ENCODE measurements around the gene MRPL52. TPM values are rescaled to one million over a fixed set of nuclear protein-coding genes. Genes with fewer than 3 reads are reported as not detected.
A peak's percentile ranks its signal among the peaks of the same experiment; 100 is the strongest.
"Not testable (repeated sequence)": the region's sequence is repeated elsewhere in the genome, so short reads cannot be mapped to it uniquely, and the experiment has no call there.

Gene MRPL52
- total RNA-seq, 1 donor = 82.5 TPM

DNA sequence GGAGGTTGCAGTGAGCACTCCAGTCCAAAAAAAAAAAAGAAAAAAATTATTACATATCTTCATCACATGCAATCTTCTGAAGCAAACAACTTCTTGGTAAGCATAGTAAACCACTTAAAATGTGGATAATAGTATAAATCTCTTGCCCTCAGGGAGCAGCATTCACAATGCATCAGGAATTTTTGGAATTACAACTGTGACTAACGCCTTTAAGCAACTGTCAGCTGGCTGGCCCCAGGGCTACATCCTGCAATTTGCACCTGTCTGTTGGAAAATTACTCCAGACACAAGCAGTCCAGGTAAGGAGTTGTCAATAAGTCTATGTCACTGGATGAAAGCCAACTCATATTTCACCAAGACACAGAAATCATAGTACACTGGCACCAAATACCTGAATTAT is 9.0 kb upstream of the MRPL52 start:
- DNase-seq (ENCODE audit: low read depth) = peak; percentile 24
- H3K4me3 ChIP-seq (ENCODE audit: low read depth, low read length) = no peak overlapping the region
- TF ChIP-seq, protein P1, sequence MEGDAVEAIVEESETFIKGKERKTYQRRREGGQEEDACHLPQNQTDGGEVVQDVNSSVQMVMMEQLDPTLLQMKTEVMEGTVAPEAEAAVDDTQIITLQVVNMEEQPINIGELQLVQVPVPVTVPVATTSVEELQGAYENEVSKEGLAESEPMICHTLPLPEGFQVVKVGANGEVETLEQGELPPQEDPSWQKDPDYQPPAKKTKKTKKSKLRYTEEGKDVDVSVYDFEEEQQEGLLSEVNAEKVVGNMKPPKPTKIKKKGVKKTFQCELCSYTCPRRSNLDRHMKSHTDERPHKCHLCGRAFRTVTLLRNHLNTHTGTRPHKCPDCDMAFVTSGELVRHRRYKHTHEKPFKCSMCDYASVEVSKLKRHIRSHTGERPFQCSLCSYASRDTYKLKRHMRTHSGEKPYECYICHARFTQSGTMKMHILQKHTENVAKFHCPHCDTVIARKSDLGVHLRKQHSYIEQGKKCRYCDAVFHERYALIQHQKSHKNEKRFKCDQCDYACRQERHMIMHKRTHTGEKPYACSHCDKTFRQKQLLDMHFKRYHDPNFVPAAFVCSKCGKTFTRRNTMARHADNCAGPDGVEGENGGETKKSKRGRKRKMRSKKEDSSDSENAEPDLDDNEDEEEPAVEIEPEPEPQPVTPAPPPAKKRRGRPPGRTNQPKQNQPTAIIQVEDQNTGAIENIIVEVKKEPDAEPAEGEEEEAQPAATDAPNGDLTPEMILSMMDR (IDR thresholded peaks at IDR 0.05; ENCODE audit: insufficient read depth, low read depth, low read length) = no peak

- DNase-seq (ENCODE audit: low read depth) = peak; percentile 54
These were observed 8.3 kb upstream of the MRPL52 start for GRCh38 chr14:22821193-22822015.

GRCh38 chr14:22822016-22822570 is 7.6 kb upstream of the MRPL52 start:
- TF ChIP-seq, protein P1 (IDR thresholded peaks at IDR 0.05; ENCODE audit: insufficient read depth, low read depth, low read length) = no peak
- no peak for DNase-seq (ENCODE audit: low read depth)
- H3K4me3 ChIP-seq (ENCODE audit: low read depth, low read length) = peak overlapping the region; percentile 25

More at GRCh38 chr14:22821193-22822015, 8.3 kb upstream of the MRPL52 start:
- TF ChIP-seq, protein P1 (IDR thresholded peaks at IDR 0.05; ENCODE audit: insufficient read depth, low read depth, low read length) = no peak
- no peak overlapping the region for H3K4me3 ChIP-seq (ENCODE audit: low read depth, low read length)

DNA sequence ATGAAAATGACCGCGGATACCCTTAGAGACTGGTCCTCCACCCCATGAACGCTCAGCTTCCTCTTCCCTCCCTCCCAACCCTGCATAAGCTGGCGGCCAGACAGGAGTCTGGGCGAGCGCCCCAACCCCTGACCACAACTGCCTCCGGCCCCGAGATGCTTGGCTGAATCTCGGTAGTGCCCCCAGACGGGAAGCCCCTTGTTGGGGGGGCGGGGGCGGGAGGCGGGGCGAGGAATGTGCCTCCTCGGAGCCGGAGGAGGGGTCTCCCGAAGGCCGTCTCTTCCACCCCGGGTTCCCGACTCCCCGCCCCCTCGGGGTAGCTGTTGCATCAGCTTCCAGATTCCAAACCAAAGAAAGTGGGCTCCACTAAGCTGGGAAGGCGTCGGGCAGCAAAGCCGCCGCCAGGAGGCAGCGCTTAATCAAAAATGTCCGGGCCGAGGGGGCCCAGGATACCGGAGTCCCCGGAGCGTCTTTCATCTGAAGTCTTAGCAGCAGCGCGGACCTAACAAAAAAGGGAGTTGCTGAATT is 7.1 kb upstream of the MRPL52 start:
- TF ChIP-seq, protein P1 (IDR thresholded peaks at IDR 0.05; ENCODE audit: insufficient read depth, low read depth, low read length) = peak; percentile 85
- peak overlapping the region; percentile 40 for H3K4me3 ChIP-seq (ENCODE audit: low read depth, low read length)
- peak; percentile 91 for DNase-seq (ENCODE audit: low read depth)

DNA sequence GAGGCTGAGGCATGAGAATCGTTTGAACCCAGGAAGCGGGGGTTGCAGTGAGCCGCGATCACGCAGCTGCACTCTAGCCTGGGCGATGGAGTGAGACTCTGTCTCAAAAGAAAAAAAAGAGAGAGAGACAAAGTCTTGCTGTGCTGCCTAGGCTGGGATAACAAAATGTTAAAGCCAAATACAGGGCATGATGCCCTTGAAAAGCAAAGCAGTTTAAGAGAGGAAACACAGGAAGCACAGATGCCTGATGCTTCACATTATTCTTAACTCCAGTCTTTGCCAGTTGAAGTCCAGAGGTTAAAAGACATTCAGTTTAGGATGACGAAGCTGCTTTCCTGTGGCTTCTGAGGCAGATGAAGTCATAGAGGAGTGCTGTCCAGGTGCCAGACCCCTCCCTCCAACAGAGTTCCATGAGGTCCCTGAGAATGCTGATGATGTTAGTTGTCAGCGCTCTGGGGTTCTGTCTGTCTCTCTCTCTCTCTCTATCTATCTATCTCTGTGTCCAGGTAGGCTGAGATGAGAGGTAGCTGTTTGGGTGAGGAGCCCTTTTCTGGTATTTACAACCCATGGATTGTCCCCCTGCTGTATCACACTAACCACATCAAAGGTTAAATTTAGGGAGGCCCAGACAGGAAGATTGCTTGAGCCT is 4.9 kb upstream of the MRPL52 start:
- TF ChIP-seq, protein P1 (IDR thresholded peaks at IDR 0.05; ENCODE audit: insufficient read depth, low read depth, low read length) = no peak
- H3K4me3 ChIP-seq (ENCODE audit: low read depth, low read length) = no peak overlapping the region
- DNase-seq (ENCODE audit: low read depth) = peak; percentile 90

- not testable (repeated sequence) for DNase-seq (ENCODE audit: low read depth); H3K4me3 ChIP-seq (ENCODE audit: low read depth, low read length)
These were observed 519 bp upstream of the MRPL52 start for GRCh38 chr14:22829076-22829660.
